Type B pancreatic cell (in vitro differentiated cells): ENCODE data around the gene EPS15. TPM values are rescaled to one million over a fixed set of nuclear protein-coding genes. Genes with fewer than 3 reads are reported as not detected.
"Not testable (repeated sequence)": the region's sequence is repeated elsewhere in the genome, so short reads cannot be mapped to it uniquely, and the experiment has no call there.

Source experiments
- DNase-seq: peaks from one replicate; pipeline ENCODE4 v3.0.0; 2021; ENCODE audit warnings: mixed read lengths; ENCODE audit not compliant: unreplicated experiment; ENCODE audit errors: extremely low spot score
- H3K27ac Mint-ChIP-seq: 2 replicates; pipeline ENCODE4 v1.8.0; 2021; ENCODE audit warnings: mild to moderate bottlenecking, mixed read lengths
- H3K27me3 Mint-ChIP-seq: 2 replicates; pipeline ENCODE4 v1.8.0; 2021; ENCODE audit warnings: mixed read lengths
- H3K36me3 Mint-ChIP-seq: 2 replicates; pipeline ENCODE4 v1.8.0; 2021; ENCODE audit warnings: mixed read lengths
- H3K4me1 Mint-ChIP-seq: one replicate; pipeline ENCODE4 v1.8.0; 2021; ENCODE audit warnings: mixed read lengths; ENCODE audit not compliant: unreplicated experiment
- H3K4me3 Mint-ChIP-seq: 2 replicates; pipeline ENCODE4 v1.8.0; 2021; ENCODE audit warnings: mild to moderate bottlenecking, mixed read lengths
- H3K9me3 Mint-ChIP-seq: 2 replicates; pipeline ENCODE4 v1.8.0; 2021; ENCODE audit warnings: mixed read lengths
- total RNA-seq: library from RNA; stranded (reverse); gene quantifications from 2 replicates; pipeline ENCODE4 v1.2.1, GENCODE V29; 2021; ENCODE audit warnings: low replicate concordance
- TF ChIP-seq, protein P1 (sequence below): fragments of 200-600 bp; sonication (generic); conservative IDR thresholded peaks from 2 replicates; pipeline ENCODE4 v1.5.0; 2021; ENCODE audit warnings: antibody characterized with exemption, mild to moderate bottlenecking

EPS15 gene
- total RNA-seq, 1 donor from 2014 or later, result 49.4 TPM

DNA sequence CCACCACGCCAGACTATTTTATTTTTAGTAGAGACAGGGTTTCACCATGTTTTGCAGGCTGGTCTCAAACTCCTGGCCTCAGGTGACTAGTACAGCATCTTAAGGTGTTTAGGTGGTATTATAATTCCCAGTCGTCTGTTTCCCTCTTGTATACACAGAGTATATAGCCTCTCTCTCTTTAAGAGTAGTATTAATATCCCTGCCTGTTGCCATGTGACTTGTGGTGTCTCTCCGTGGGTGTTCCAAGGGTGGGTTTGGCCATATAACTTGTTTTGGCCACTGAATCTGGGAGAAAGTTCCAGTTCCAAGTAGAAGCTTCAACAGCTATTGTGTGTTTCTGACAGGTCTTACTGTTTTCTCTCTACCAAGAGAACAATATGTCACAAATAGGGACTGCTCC lies 29.6 kb downstream of the EPS15 start:
- TF ChIP-seq, protein P1, sequence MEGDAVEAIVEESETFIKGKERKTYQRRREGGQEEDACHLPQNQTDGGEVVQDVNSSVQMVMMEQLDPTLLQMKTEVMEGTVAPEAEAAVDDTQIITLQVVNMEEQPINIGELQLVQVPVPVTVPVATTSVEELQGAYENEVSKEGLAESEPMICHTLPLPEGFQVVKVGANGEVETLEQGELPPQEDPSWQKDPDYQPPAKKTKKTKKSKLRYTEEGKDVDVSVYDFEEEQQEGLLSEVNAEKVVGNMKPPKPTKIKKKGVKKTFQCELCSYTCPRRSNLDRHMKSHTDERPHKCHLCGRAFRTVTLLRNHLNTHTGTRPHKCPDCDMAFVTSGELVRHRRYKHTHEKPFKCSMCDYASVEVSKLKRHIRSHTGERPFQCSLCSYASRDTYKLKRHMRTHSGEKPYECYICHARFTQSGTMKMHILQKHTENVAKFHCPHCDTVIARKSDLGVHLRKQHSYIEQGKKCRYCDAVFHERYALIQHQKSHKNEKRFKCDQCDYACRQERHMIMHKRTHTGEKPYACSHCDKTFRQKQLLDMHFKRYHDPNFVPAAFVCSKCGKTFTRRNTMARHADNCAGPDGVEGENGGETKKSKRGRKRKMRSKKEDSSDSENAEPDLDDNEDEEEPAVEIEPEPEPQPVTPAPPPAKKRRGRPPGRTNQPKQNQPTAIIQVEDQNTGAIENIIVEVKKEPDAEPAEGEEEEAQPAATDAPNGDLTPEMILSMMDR, result no peak
- Mint-ChIP-seq H3K4me1 (peaks cover 7% of the 10 kb centered on the region), H3K27ac (no peak overlapping the region), H3K4me3 (no peak overlapping the region), H3K27me3 (no peaks in the 10 kb centered on the region), H3K36me3 (peaks cover 7% of the 10 kb centered on the region), H3K9me3 (no peaks in the 10 kb centered on the region)
- no peak for DNase-seq

DNA sequence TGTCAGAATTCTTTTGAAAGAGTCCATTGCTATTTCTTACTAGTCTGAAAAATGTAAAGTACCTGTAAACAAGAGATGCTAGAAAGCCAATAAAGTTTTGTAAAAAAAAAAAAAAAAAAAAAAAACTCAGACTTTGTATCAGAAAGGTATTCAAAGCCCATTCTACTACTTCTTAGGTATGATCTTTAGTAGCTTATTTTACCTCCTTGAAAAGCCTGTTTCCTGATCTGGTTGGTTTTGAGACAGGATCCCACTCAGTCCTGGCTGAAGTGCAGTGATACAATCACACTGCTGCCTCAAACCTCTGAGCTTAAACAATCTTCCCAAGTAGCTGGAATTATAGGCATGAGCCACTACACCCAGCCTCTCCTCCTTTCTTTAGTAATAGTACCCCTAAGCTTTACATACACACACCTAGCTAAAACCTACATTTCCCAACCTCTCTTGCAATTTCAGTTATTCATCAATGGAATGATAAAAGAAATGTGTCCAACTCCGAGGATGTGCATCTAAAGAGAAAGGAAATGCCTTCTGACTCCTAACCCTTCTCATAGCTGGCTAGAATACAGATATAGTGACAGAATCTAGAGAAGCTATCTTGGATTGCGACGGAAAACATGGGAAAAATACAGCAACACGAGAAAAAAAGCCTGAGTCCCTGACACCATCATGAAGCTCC lies 30.6 kb downstream of the EPS15 start:
- H3K9me3 Mint-ChIP-seq, result no peaks in the 10 kb centered on the region
- no peak for DNase-seq

DNA sequence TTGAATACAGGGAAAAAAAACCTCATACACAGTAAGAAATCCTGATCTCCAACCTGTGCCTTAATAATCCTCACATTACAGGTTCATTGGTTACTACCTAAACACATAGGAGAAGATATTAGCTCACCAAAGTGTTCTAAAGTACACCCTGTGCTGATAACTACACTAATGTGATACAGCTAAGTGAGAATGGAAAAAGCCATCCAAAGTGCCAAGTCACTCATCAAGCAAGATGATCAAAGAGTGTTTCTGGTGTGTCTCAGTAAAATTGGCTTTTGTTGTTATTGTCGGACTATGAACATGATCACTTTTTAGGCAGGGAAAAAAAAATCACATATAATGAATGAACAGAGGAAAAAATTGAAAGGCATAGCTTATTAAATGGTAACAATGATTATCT lies 31.4 kb downstream of the EPS15 start:
- peaks cover 7% of the 10 kb centered on the region for H3K4me1 Mint-ChIP-seq
- TF ChIP-seq, protein P1, result no peak
- no peak for DNase-seq
- no peaks in the 10 kb centered on the region for H3K27me3 Mint-ChIP-seq
- H3K4me3 Mint-ChIP-seq, result no peak overlapping the region
- H3K9me3 Mint-ChIP-seq, result no peaks in the 10 kb centered on the region
- H3K36me3 Mint-ChIP-seq, result no peaks in the 10 kb centered on the region
- no peak overlapping the region for H3K27ac Mint-ChIP-seq

More for the DNA sequence above, 30.6 kb downstream of the EPS15 start:
- Mint-ChIP-seq H3K4me3 (no peak overlapping the region), H3K36me3 (no peaks in the 10 kb centered on the region), H3K4me1 (peaks cover 7% of the 10 kb centered on the region), H3K27ac (no peak overlapping the region), H3K27me3 (no peaks in the 10 kb centered on the region)
- TF ChIP-seq, protein P1, result no peak

DNA sequence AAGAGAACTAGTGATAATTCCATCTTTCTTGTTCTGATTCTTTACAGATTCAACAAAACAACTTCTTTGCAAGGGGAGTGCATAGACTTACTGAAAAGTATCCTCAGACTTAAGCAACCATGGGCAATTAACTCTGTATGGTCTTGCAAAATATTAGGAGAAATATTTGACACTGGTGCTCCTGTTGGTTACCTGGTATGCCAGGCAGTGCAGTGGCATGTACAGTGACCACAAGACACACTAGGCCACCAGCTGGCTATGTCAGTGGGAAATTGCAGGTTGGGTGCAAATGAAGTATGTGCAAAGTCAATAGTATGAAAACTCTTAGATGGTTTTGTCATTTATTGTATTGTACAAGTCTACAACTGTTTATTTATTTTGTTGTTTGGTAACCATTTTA lies 34.5 kb downstream of the EPS15 start:
- no peaks in the 10 kb centered on the region for H3K9me3 Mint-ChIP-seq
- TF ChIP-seq, protein P1, result no peak
- peaks cover 5% of the 10 kb centered on the region for H3K4me1 Mint-ChIP-seq
- peaks cover 6% of the 10 kb centered on the region for H3K36me3 Mint-ChIP-seq
- no peaks in the 10 kb centered on the region for H3K27me3 Mint-ChIP-seq
- no peak overlapping the region for H3K27ac Mint-ChIP-seq
- H3K4me3 Mint-ChIP-seq, result no peak overlapping the region
- no peak for DNase-seq

DNA sequence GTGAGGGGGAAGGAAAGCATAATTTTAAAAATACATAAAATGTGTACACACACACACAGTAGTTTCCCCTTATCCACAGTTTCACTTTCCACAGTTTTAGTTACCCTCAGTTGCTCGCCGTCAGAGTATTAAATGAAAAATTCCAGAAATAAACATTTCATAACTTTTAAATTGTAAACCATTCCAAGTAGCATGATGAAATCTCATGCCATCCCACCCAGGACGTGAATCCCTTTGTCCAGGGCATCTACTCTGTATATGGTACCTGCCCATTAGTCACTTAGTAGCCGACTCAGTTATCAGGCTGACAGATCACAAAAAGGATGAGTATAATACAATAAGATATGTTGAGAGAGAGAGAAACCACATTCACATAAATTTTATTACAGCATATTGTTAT lies 36.2 kb downstream of the EPS15 start:
- Mint-ChIP-seq H3K27ac (no peak overlapping the region), H3K9me3 (peaks cover 7% of the 10 kb centered on the region), H3K4me3 (no peak overlapping the region), H3K36me3 (peaks cover 14% of the 10 kb centered on the region), H3K4me1 (no peaks in the 10 kb centered on the region), H3K27me3 (no peaks in the 10 kb centered on the region)
- no peak for DNase-seq
- TF ChIP-seq, protein P1, result no peak

DNA sequence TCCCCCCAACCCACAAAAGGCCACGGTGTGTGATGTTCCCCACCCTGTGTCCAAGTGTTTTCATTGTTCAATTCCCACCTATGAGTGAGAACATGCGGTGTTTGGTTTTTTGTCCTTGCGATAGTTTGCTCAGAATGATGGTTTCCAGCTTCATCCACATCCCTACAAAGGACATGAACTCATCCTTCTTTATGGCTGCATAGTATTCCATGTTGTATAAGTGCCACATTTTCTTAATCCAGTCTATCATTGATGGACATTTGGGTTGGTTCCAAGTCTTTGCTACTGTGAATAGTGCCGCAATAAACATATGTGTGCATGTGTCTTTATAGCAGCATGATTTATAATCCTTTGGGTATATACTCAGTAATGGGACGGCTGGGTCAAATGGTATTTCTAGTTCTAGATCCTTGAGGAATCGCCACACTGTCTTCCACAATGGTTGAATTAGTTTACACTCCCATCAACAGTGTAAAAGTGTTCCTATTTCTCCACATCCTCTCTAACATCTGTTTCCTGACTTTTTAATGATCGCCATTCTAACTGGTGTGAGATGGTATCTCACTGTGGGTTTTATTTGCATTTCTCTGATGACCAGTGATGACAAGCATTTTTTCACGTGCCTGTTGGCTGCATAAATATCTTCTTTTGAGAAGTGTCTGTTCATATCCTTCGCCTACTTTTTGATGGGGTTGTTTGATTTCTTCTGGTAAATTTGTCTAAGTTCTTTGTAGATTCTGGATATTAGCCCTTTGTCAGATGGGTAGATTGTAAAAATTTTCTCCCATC lies 44.0 kb downstream of the EPS15 start:
- H3K4me3 Mint-ChIP-seq, H3K27me3 Mint-ChIP-seq: not testable (repeated sequence)

More for the DNA sequence above, 44.0 kb downstream of the EPS15 start:
- H3K9me3 Mint-ChIP-seq, H3K27ac Mint-ChIP-seq, DNase-seq, H3K4me1 Mint-ChIP-seq: not testable (repeated sequence)
- H3K36me3 Mint-ChIP-seq, result peaks cover 37% of the 10 kb centered on the region
